B cell (primary cell): Measurements from ENCODE around the gene PHOX2B.

Experiments
- CTCF ChIP-seq: fragments of 200-600 bp; IDR thresholded peaks from one replicate; pipeline ENCODE4 v1.8.0; 2022; ENCODE audit warnings: antibody characterized with exemption, mild to moderate bottlenecking
- EZH2 ChIP-seq: IDR thresholded peaks from 2 replicates; pipeline ENCODE4 v1.6.1; 2012; ENCODE audit warnings: borderline replicate concordance, low read depth, mild to moderate bottlenecking, moderate library complexity, low read length; ENCODE audit not compliant: insufficient read depth, poor library complexity, severe bottlenecking

- TF ChIP-seq CTCF (no peak), EZH2 (no peak)
Observed at GRCh38 chr4:41750121-41750625, 1.6 kb upstream of the PHOX2B start.
